Thoracic aorta (tissue), 2 donors: ENCODE measurements around the gene STAT4. TPM values are rescaled to one million over a fixed set of nuclear protein-coding genes. Genes with fewer than 3 reads are reported as not detected.
A peak's percentile ranks its signal among the peaks of the same experiment; 100 is the strongest.

Experiments
- ATAC-seq: fragments of 150-250 bp; one replicate; pipeline ENCODE4 v1.8.0; 2017; ENCODE audit warnings: low read depth; ENCODE audit not compliant: insufficient number of reproducible peaks, low FRiP score
- DNase-seq: peaks from one replicate; pipeline ENCODE4 v3.0.0-alpha.2; 2020; ENCODE audit warnings: low spot score
- H3K27ac ChIP-seq, 2 donors: fragments of 200-600 bp; sonication (generic); 1 replicate in 1 of 2; 2 replicates in 1 of 2; pipeline ENCODE4 v1.5.1; 2016; ENCODE audit warnings: mild to moderate bottlenecking in 2 of 2, moderate library complexity in 2 of 2
- H3K27me3 ChIP-seq: fragments of 200-600 bp; sonication (generic); replicated peaks from 2 replicates; pipeline ENCODE4 v1.6.0; 2016; ENCODE audit warnings: mild to moderate bottlenecking; ENCODE audit not compliant: insufficient read depth
- H3K36me3 ChIP-seq: fragments of 200-600 bp; sonication (generic); one replicate; pipeline ENCODE4 v1.5.1; 2016
- H3K4me1 ChIP-seq, 2 donors: fragments of 200-600 bp; sonication (generic); 1 replicate in 1 of 2; 2 replicates in 1 of 2; pipeline versions ENCODE4 v1.5.1 to v1.6.0; 2016; ENCODE audit warnings: low read depth in 2 of 2, mild to moderate bottlenecking in 1 of 2; ENCODE audit not compliant: control insufficient read depth in 1 of 2
- H3K4me3 ChIP-seq: fragments of 200-600 bp; sonication (generic); 2 replicates; pipeline ENCODE4 v1.5.1; 2016; ENCODE audit warnings: mild to moderate bottlenecking
- H3K9me3 ChIP-seq: fragments of 200-600 bp; sonication (generic); 2 replicates; pipeline ENCODE4 v1.5.1; 2016
- CTCF ChIP-seq: fragments of 200-600 bp; sonication (generic); IDR thresholded peaks from one replicate; pipeline ENCODE4 v1.5.1; 2019; ENCODE audit warnings: antibody characterized with exemption
- total RNA-seq, 2 donors: library from RNA; depleted of rRNA; stranded (reverse); fragments of >200 nt; gene quantifications; one replicate each; pipeline versions ENCODE4 v1.1.0 to v1.2.3, GENCODE V29; 2016

The STAT4 gene
- total RNA-seq, 2 donors from 2014 or later: 2.7 to 6.6 TPM

GRCh38 chr2:191013932-191014652 is 136.7 kb downstream of the STAT4 start, which contains the start of gene STAT1:
STAT1 (minus strand) TSS chr2:191014171; CDS start chr2:191010003, 4,168 bp downstream.
- no peaks in the 10 kb centered on the region for H3K9me3 ChIP-seq
- no peaks in the 10 kb centered on the region for H3K36me3 ChIP-seq
- ATAC-seq: peak; percentile 83
- DNase-seq: peak; percentile 73
- TF ChIP-seq CTCF: peak; percentile 29
- H3K27ac ChIP-seq: peak within 1 kb of the TSS; percentile 82 to 92
- H3K27me3 ChIP-seq: no peaks in the 10 kb centered on the region
- H3K4me1 ChIP-seq: peaks cover 16 to 26% of the 10 kb centered on the region in 2 donors
- peak within 1 kb of the TSS; percentile 92 for H3K4me3 ChIP-seq

DNA sequence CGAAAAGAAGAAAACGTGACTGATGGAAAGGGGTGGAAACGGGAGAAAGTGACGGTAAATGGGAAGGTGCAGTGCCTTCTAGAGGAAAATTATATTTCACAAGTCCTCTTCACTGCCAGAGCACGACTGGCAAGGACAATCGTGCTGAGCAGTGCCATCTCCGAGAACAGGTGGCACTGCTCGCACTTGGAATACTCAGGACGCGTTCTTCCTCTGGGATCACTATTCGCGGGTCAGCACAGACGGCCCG is 137.2 kb downstream of the STAT4 start:
- DNase-seq: no peak

DNA sequence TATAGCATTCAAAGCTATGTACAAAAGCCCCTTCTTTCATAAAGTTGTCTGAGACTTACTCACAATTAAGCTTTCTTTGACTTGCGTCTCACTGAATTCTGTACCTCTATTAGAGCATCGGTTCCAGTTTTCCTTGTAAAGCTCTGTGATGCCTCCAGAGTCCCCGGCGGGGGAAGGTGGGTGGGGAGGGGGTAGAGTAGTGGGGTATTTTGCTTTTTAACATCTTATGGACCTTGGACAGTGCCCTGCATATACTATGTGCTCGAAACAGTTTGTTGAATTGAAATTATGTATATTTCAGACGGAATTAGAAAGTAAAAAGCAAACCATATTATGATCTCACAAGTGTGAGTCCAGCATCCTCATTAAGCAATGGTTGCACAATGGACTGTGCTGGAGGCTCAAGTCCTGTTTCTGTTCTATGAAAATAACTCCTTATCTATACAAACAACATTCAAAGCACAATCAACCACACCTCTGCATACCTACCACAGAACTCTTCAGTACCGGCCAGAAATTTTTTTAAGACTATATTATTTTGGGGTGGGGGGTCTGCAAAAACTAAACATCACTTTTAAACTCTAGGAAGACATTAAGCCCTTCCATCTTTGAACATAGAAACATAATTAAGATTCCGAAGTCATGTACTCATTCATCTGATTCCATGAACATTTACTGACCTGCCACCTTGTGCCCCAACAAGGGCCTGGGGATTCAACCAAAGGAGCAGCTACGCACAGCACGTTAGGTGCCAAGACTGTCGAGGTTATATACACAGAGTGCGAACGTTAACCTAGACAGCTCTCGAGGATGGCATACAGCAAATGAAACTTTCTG is 137.7 kb downstream of the STAT4 start:
- no peak for TF ChIP-seq CTCF
- no peak for DNase-seq
- H3K27ac ChIP-seq: peak overlapping the region; percentile 82 to 92
- H3K4me3 ChIP-seq: peak overlapping the region; percentile 92
- ATAC-seq: peak; percentile 0
- H3K36me3 ChIP-seq: peaks cover 3% of the 10 kb centered on the region
- no peaks in the 10 kb centered on the region for H3K9me3 ChIP-seq
- peaks cover 16 to 26% of the 10 kb centered on the region in 2 donors for H3K4me1 ChIP-seq
- no peaks in the 10 kb centered on the region for H3K27me3 ChIP-seq

More for the DNA sequence above, 137.2 kb downstream of the STAT4 start:
- Histone ChIP-seq H3K27ac (peak overlapping the region; percentile 82 to 92), H3K4me1 (peaks cover 16 to 26% of the 10 kb centered on the region in 2 donors), H3K36me3 (peaks cover 3% of the 10 kb centered on the region), H3K9me3 (no peaks in the 10 kb centered on the region), H3K27me3 (no peaks in the 10 kb centered on the region), H3K4me3 (peak overlapping the region; percentile 92)
- ATAC-seq: no peak
- TF ChIP-seq CTCF: no peak

DNA sequence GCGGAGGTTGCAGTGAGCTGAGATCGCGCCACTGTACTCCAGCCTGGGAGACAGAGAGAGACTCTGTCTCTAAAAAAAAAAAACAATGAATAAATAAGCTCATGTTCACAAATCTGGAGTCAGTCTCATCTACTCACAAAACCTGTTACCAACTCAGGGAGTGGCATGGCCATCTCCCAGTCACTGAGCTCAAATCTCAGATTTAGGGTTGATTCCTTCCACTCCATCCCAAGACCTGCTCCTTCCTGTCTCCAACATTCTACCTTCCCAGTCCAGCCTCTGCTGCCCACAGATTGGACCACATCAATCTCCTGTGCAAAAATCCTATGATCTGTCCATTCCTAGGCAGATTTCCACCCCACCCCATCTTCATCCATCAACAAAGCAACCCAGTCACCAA is 138.4 kb downstream of the STAT4 start:
- peak overlapping the region; percentile 92 for H3K4me3 ChIP-seq
- ATAC-seq (no peak), DNase-seq (no peak)
- no peaks in the 10 kb centered on the region for H3K9me3 ChIP-seq
- peaks cover 16 to 26% of the 10 kb centered on the region in 2 donors for H3K4me1 ChIP-seq
- no peak for TF ChIP-seq CTCF
- no peaks in the 10 kb centered on the region for H3K27me3 ChIP-seq
- H3K36me3 ChIP-seq: peaks cover 3% of the 10 kb centered on the region
- no peak overlapping the region for H3K27ac ChIP-seq
